Panc1 (cell line): ENCODE data around the gene SV2C. TPM values are rescaled to one million over a fixed set of nuclear protein-coding genes. Genes with fewer than 3 reads are reported as not detected.

Experiments
- ATAC-seq: fragments of 200-7000 bp; cut with Tn5 transposase; 2 replicates; pipeline ENCODE4 v1.9.1; 2020; ENCODE audit warnings: mild to moderate bottlenecking, moderate library complexity
- BruUV-seq: library from RNA; stranded (reverse); fragments of 400-500 nt; replicated peaks from 2 replicates; lab custom pipeline; 2021; lab: Mats Ljungman, UMichigan
- CTCF ChIA-PET: fragments of 300-600 bp; sonication (Branson Sonifier 250); formaldehyde crosslinking; loops from one replicate; lab custom pipeline; 2022; ENCODE audit warnings: antibody characterized with exemption; lab: Charles Lee
- POLR2A ChIA-PET: fragments of 300-600 bp; sonication (Branson Sonifier 250); formaldehyde crosslinking; loops from one replicate; lab custom pipeline; 2022; ENCODE audit warnings: antibody characterized with exemption; lab: Charles Lee
- DNase-seq: peaks from one replicate; pipeline ENCODE4 v3.0.0-alpha.2; 2010; ENCODE audit warnings: low read depth, low spot score
- H3K27ac ChIP-seq: 2 replicates; pipeline ENCODE4 v1.5.1; 2011; ENCODE audit warnings: mild to moderate bottlenecking, low read length, inconsistent platforms
- H3K27me3 ChIP-seq: fragments of 200-500 bp; sonication (Bioruptor generic); 2 replicates; pipeline ENCODE4 v1.6.0; 2014; ENCODE audit warnings: low read length, inconsistent platforms; ENCODE audit not compliant: control insufficient read depth, insufficient read depth
- H3K36me3 ChIP-seq: fragments of 200-500 bp; sonication (Bioruptor generic); 2 replicates; pipeline ENCODE4 v1.5.1; 2014; ENCODE audit warnings: inconsistent platforms, mild to moderate bottlenecking, low read length, moderate library complexity; ENCODE audit not compliant: control insufficient read depth, insufficient read depth
- H3K4me1 ChIP-seq: 2 replicates; pipeline ENCODE4 v1.5.1; 2011; ENCODE audit warnings: inconsistent platforms, mild to moderate bottlenecking, low read length, moderate library complexity; ENCODE audit not compliant: control insufficient read depth, insufficient read depth
- H3K4me3 ChIP-seq, 2 experiments: 2 replicates each; pipeline ENCODE4 v1.5.1; 2011 to 2012; ENCODE audit warnings: low read depth in 2 of 2, low read length in 2 of 2, mild to moderate bottlenecking in 2 of 2, inconsistent platforms in 1 of 2, moderate library complexity in 1 of 2
- H3K9me3 ChIP-seq: fragments of 200-500 bp; sonication (Bioruptor generic); 2 replicates; pipeline ENCODE4 v1.5.1; 2014; ENCODE audit warnings: low read depth, mild to moderate bottlenecking, inconsistent platforms, low read length, moderate library complexity; ENCODE audit not compliant: control insufficient read depth, insufficient read depth
- CTCF ChIP-seq: fragments of 450-650 bp; IDR thresholded peaks from 2 replicates; pipeline ENCODE4 v1.5.1; 2017; ENCODE audit warnings: mild to moderate bottlenecking
- POLR2AphosphoS5 ChIP-seq: IDR thresholded peaks from 2 replicates; pipeline ENCODE4 v1.6.1; 2012; ENCODE audit warnings: mild to moderate bottlenecking, low read depth, low read length, moderate library complexity
- REST ChIP-seq, 2 experiments: IDR thresholded peaks; 2 replicates each; pipeline ENCODE4 v1.6.1; 2011 to 2012; ENCODE audit warnings: low read depth in 2 of 2, control low read depth in 1 of 2, low read length in 1 of 2, mild to moderate bottlenecking in 1 of 2, moderate library complexity in 1 of 2; ENCODE audit not compliant: insufficient read depth in 1 of 2
- SIN3A ChIP-seq: IDR thresholded peaks from 2 replicates; pipeline ENCODE4 v1.6.1; 2012; ENCODE audit warnings: low read depth, mild to moderate bottlenecking, low read length, moderate library complexity, borderline replicate concordance; ENCODE audit not compliant: insufficient read depth
- TCF7L2 ChIP-seq: IDR thresholded peaks from 2 replicates; pipeline ENCODE4 v1.6.1; 2011; ENCODE audit warnings: mild to moderate bottlenecking, low read depth, low read length, inconsistent platforms
- in situ Hi-C: cut with HindIII; loops from 2 replicates; pipeline ENCODE4 v1.10.0; 2016; ENCODE audit warnings: low sequenced_read_pairs, low pct_unique_long_range_greater_than_20kb
- intact Hi-C: fragments of 100-400 bp; cut with micrococcal nuclease; formaldehyde crosslinking; loops from one replicate; pipeline ENCODE4 v1.10.0; 2022; ENCODE audit not compliant: unreplicated experiment
- total RNA-seq: library from RNA; stranded (reverse); gene quantifications from one replicate; pipeline ENCODE4 v1.2.1, GENCODE V29; 2021; ENCODE audit not compliant: unreplicated experiment

Gene SV2C
- total RNA-seq, 1 experiment from 2014 or later: not detected

GRCh38 chr5:76111477-76112174, 28.4 kb downstream of the SV2C start:
- no peak overlapping the region for H3K4me3 ChIP-seq
- CTCF ChIA-PET: no interaction called here
- POLR2A ChIA-PET: no interaction called here
- ATAC-seq (no peak), DNase-seq (no peak)
- no peaks in the 10 kb centered on the region for H3K36me3 ChIP-seq
- intact Hi-C loops (no loop called here), in situ Hi-C loops (no loop called here)
- H3K9me3 ChIP-seq: no peaks in the 10 kb centered on the region
- H3K27ac ChIP-seq: no peak overlapping the region
- no peaks in the 10 kb centered on the region for H3K4me1 ChIP-seq
- peaks cover 16% of the 10 kb centered on the region for H3K27me3 ChIP-seq
- no TSS peak for BruUV-seq
- no peak for TF ChIP-seq TCF7L2
- TF ChIP-seq CTCF: no peak
- no peak for TF ChIP-seq POLR2AphosphoS5
- no peak for TF ChIP-seq SIN3A
- no peak for TF ChIP-seq REST (IDR thresholded peaks at IDR 0.05; ENCODE audit: insufficient read depth in 1 of 2, low read depth in 2 of 2, low read length in 1 of 2)

GRCh38 chr5:76113103-76113502, 29.9 kb downstream of the SV2C start:
- no peaks in the 10 kb centered on the region for H3K36me3 ChIP-seq
- no peaks in the 10 kb centered on the region for H3K9me3 ChIP-seq
- ATAC-seq (no peak), DNase-seq (no peak)
- CTCF ChIA-PET: no interaction called here
- H3K4me3 ChIP-seq: no peak overlapping the region
- TF ChIP-seq TCF7L2: no peak
- TF ChIP-seq SIN3A: no peak
- no peak for TF ChIP-seq CTCF
- no peak for TF ChIP-seq REST (IDR thresholded peaks at IDR 0.05; ENCODE audit: insufficient read depth in 1 of 2, low read depth in 2 of 2, low read length in 1 of 2)
- no peak for TF ChIP-seq POLR2AphosphoS5
- POLR2A ChIA-PET: no interaction called here
- intact Hi-C loops: no loop called here
- in situ Hi-C loops: no loop called here
- no peaks in the 10 kb centered on the region for H3K4me1 ChIP-seq
- H3K27me3 ChIP-seq: peaks cover 17% of the 10 kb centered on the region
- H3K27ac ChIP-seq: no peak overlapping the region
- no TSS peak for BruUV-seq
